HL-60 (cell line): Measurements from ENCODE around the gene ENGASE.

Experiments
- DNase-seq, 2 experiments: peaks; one replicate each; pipeline ENCODE4 v3.0.0-alpha.2; 2010 to 2020; ENCODE audit warnings: low read depth in 1 of 2, low spot score in 1 of 2
- H3K27ac ChIP-seq: fragments of 250-450 bp; sonication (Bioruptor Pico); replicated peaks from 2 replicates; pipeline ENCODE4 v1.5.1; 2020; ENCODE audit warnings: mild to moderate bottlenecking, moderate library complexity
- H3K27me3 ChIP-seq: fragments of 250-450 bp; sonication (Bioruptor Pico); 2 replicates; pipeline ENCODE4 v1.5.1; 2021; ENCODE audit warnings: mild to moderate bottlenecking, moderate library complexity; ENCODE audit not compliant: insufficient read depth, poor library complexity, severe bottlenecking
- H3K4me3 ChIP-seq: replicated peaks from 2 replicates; pipeline ENCODE4 v1.5.1; 2011; ENCODE audit warnings: mild to moderate bottlenecking, control low read depth, low read length; ENCODE audit not compliant: insufficient read depth
- GABPA ChIP-seq: IDR thresholded peaks from 2 replicates; pipeline ENCODE4 v1.6.1; 2012; ENCODE audit warnings: low read depth
- POLR2AphosphoS5 ChIP-seq: IDR thresholded peaks from 2 replicates; pipeline ENCODE4 v1.6.1; 2012; ENCODE audit warnings: low read depth
- SPI1 ChIP-seq: IDR thresholded peaks from 2 replicates; pipeline ENCODE4 v1.6.1; 2012; ENCODE audit warnings: low read depth, mild to moderate bottlenecking, borderline replicate concordance
- TF ChIP-seq, protein P1 (sequence below): IDR thresholded peaks from one replicate; pipeline ENCODE4 v1.5.1; 2011; ENCODE audit warnings: low read length, control low read depth, inconsistent platforms; ENCODE audit not compliant: insufficient read depth
- TF ChIP-seq, protein P2 (sequence below): IDR thresholded peaks from 2 replicates; pipeline ENCODE4 v1.6.1; 2012; ENCODE audit warnings: low read depth; ENCODE audit not compliant: insufficient replicate concordance

Gene ENGASE

GRCh38 chr17:79083191-79083971 lies 8.8 kb downstream of the ENGASE start:
- TF ChIP-seq POLR2AphosphoS5, result no peak
- TF ChIP-seq SPI1, result no peak
- TF ChIP-seq, protein P1, sequence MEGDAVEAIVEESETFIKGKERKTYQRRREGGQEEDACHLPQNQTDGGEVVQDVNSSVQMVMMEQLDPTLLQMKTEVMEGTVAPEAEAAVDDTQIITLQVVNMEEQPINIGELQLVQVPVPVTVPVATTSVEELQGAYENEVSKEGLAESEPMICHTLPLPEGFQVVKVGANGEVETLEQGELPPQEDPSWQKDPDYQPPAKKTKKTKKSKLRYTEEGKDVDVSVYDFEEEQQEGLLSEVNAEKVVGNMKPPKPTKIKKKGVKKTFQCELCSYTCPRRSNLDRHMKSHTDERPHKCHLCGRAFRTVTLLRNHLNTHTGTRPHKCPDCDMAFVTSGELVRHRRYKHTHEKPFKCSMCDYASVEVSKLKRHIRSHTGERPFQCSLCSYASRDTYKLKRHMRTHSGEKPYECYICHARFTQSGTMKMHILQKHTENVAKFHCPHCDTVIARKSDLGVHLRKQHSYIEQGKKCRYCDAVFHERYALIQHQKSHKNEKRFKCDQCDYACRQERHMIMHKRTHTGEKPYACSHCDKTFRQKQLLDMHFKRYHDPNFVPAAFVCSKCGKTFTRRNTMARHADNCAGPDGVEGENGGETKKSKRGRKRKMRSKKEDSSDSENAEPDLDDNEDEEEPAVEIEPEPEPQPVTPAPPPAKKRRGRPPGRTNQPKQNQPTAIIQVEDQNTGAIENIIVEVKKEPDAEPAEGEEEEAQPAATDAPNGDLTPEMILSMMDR, result no peak
- TF ChIP-seq, protein P2, sequence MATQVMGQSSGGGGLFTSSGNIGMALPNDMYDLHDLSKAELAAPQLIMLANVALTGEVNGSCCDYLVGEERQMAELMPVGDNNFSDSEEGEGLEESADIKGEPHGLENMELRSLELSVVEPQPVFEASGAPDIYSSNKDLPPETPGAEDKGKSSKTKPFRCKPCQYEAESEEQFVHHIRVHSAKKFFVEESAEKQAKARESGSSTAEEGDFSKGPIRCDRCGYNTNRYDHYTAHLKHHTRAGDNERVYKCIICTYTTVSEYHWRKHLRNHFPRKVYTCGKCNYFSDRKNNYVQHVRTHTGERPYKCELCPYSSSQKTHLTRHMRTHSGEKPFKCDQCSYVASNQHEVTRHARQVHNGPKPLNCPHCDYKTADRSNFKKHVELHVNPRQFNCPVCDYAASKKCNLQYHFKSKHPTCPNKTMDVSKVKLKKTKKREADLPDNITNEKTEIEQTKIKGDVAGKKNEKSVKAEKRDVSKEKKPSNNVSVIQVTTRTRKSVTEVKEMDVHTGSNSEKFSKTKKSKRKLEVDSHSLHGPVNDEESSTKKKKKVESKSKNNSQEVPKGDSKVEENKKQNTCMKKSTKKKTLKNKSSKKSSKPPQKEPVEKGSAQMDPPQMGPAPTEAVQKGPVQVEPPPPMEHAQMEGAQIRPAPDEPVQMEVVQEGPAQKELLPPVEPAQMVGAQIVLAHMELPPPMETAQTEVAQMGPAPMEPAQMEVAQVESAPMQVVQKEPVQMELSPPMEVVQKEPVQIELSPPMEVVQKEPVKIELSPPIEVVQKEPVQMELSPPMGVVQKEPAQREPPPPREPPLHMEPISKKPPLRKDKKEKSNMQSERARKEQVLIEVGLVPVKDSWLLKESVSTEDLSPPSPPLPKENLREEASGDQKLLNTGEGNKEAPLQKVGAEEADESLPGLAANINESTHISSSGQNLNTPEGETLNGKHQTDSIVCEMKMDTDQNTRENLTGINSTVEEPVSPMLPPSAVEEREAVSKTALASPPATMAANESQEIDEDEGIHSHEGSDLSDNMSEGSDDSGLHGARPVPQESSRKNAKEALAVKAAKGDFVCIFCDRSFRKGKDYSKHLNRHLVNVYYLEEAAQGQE, result no peak
- no peak for TF ChIP-seq GABPA
- H3K27ac ChIP-seq, result no peak overlapping the region
- DNase-seq, result no peak

DNA sequence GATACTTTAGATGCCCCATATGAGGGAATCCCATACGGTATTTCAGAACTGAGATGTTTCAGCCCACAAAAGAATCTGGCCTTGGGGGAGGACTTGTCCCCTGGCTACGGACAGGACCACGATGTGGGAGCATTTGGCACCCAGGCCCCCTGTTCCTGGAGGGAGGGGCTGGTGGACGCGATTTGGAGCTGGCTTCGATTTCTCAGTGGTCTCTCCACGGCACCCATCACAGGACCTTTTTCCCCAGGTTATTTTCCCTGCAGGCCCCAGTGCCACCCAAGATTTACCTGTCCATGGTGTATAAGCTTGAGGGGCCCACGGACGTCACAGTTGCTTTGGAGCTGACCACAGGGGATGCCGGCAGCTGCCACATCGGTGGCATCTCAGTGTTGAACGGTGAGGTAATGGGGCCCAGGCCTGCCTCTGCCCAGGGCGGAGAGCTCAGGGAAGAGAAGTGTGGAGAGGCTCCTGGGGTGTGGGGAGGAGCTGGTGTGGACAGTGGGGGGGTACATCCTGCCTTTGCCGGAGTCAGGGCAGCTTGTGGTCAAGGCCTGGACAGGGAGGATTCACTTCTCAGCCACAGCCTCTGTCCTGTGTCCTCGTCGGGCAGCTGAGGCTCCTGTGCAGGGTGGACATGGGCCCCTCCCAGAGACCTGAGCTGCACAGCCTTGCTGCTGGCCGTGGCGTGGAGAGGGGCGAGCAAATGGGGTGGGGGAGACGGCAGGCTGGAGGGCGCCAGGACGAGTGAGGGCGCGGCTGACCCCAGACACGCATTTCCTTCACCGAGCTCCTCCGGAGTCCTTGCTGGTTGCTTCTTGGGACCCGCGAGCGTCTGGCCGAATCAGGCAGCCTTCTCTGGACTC lies 9.9 kb downstream of the ENGASE start:
- Histone ChIP-seq H3K4me3 (no peak overlapping the region), H3K27ac (no peak overlapping the region), H3K27me3 (no peaks in the 10 kb centered on the region)
- TF ChIP-seq, protein P2, result no peak
- TF ChIP-seq GABPA, result no peak
- TF ChIP-seq, protein P1, result no peak
- no peak for TF ChIP-seq POLR2AphosphoS5
- no peak for TF ChIP-seq SPI1
- DNase-seq, result no peak

More at GRCh38 chr17:79083191-79083971, 8.8 kb downstream of the ENGASE start:
- H3K4me3 ChIP-seq, result no peak overlapping the region
- H3K27me3 ChIP-seq, result no peaks in the 10 kb centered on the region

- TF ChIP-seq, protein P1, result no peak
- no peak for TF ChIP-seq GABPA
- TF ChIP-seq SPI1, result no peak
- TF ChIP-seq POLR2AphosphoS5, result no peak
- TF ChIP-seq, protein P2, result no peak
- no peak overlapping the region for H3K4me3 ChIP-seq
- no peak for DNase-seq
- no peaks in the 10 kb centered on the region for H3K27me3 ChIP-seq
- no peak overlapping the region for H3K27ac ChIP-seq
Measured at GRCh38 chr17:79085154-79085920, 10.7 kb downstream of the ENGASE start.
